ENCODE results near the gene TAS1R3.

- TF ChIP-seq GATA3 (IDR thresholded peaks at IDR 0.05; ENCODE audit: low read depth, low read length) = no peak
- no peak for TF ChIP-seq GATA2 (IDR thresholded peaks at IDR 0.05; ENCODE audit: low read depth, low read length)
These were observed 18.4 kb upstream of the TAS1R3 start for GRCh38 chr1:1312450-1313314.
